Peyer's patch (tissue), 4 donors: ENCODE data around the gene KIFC3. TPM values are rescaled to one million over a fixed set of nuclear protein-coding genes. Genes with fewer than 3 reads are reported as not detected.
A peak's percentile ranks its signal among the peaks of the same experiment; 100 is the strongest.

Experiments
- DNase-seq, 3 donors: peaks; one replicate each; pipeline ENCODE4 v3.0.0-alpha.2; 2017 to 2019
- H3K27ac ChIP-seq, 4 donors: fragments of 200-600 bp; sonication (generic); one replicate each; pipeline ENCODE4 v1.5.1; 2016 to 2019
- H3K27me3 ChIP-seq, 2 donors: fragments of 200-600 bp; sonication (generic); one replicate each; pipeline ENCODE4 v1.5.1; 2019
- H3K36me3 ChIP-seq, 3 donors: fragments of 200-600 bp; sonication (generic); one replicate each; pipeline ENCODE4 v1.5.1; 2016 to 2019
- H3K4me1 ChIP-seq, 4 donors: fragments of 200-600 bp; sonication (generic); one replicate each; pipeline ENCODE4 v1.5.1; 2016 to 2019
- H3K4me3 ChIP-seq, 4 donors: fragments of 200-600 bp; sonication (generic); 1 replicate in 3 of 4; 2 replicates in 1 of 4; pipeline ENCODE4 v1.5.1; 2016 to 2019; ENCODE audit warnings: mild to moderate bottlenecking in 1 of 4
- H3K9me3 ChIP-seq, 4 donors: fragments of 200-600 bp; sonication (generic); one replicate each; pipeline ENCODE4 v1.5.1; 2016 to 2019; ENCODE audit warnings: mild to moderate bottlenecking in 1 of 4
- CTCF ChIP-seq, 6 experiments: fragments of 450-650 bp in 4 of 6; fragments of 200-600 bp in 2 of 6; sonication (generic) in 1 of 6; IDR thresholded peaks; one replicate each; pipeline ENCODE4 v1.5.1; 2017 to 2019; ENCODE audit warnings: antibody characterized with exemption in 6 of 6, mild to moderate bottlenecking in 3 of 6, moderate library complexity in 1 of 6
- POLR2A ChIP-seq, 2 donors: fragments of 450-650 bp; IDR thresholded peaks; one replicate each; pipeline ENCODE4 v1.5.1; 2017; ENCODE audit warnings: antibody characterized with exemption in 2 of 2, mild to moderate bottlenecking in 2 of 2, moderate library complexity in 2 of 2
- total RNA-seq, 4 donors: library from RNA; depleted of rRNA; stranded (reverse); fragments of >200 nt; gene quantifications; one replicate each; pipeline ENCODE4 v1.1.0, GENCODE V29; 2016

The KIFC3 gene
- total RNA-seq, 4 donors from 2014 or later, result 29.7 to 530 (median 272) TPM

GRCh38 chr16:57834936-57835335 is 32.6 kb upstream of the KIFC3 start:
- TF ChIP-seq CTCF (IDR thresholded peaks at IDR 0.05), result no peak
- no peak for TF ChIP-seq POLR2A (IDR thresholded peaks at IDR 0.05)
- DNase-seq, result no peak
- no peaks in the 10 kb centered on the region for H3K27me3 ChIP-seq
- H3K27ac ChIP-seq, result no peak overlapping the region
- H3K4me3 ChIP-seq, result no peak overlapping the region
- no peaks in the 10 kb centered on the region for H3K36me3 ChIP-seq
- H3K9me3 ChIP-seq, result no peaks in the 10 kb centered on the region
- H3K4me1 ChIP-seq, result no peaks in the 10 kb centered on the region

GRCh38 chr16:57830890-57831484 is 28.7 kb upstream of the KIFC3 start:
- TF ChIP-seq CTCF (IDR thresholded peaks at IDR 0.05), result no peak
- no peak for TF ChIP-seq POLR2A (IDR thresholded peaks at IDR 0.05)
- peak in 1 of 3 donors; percentile 71 for DNase-seq
- no peaks in the 10 kb centered on the region for H3K27me3 ChIP-seq
- H3K4me3 ChIP-seq, result no peak overlapping the region
- peaks cover 0 to 3% (median 0%) of the 10 kb centered on the region in 4 donors for H3K4me1 ChIP-seq
- H3K9me3 ChIP-seq, result no peaks in the 10 kb centered on the region
- no peaks in the 10 kb centered on the region for H3K36me3 ChIP-seq
- H3K27ac ChIP-seq, result peak overlapping the region in 1 of 4 donors; percentile 51

- H3K27ac ChIP-seq, result no peak overlapping the region
- no peaks in the 10 kb centered on the region for H3K9me3 ChIP-seq
- no peaks in the 10 kb centered on the region for H3K36me3 ChIP-seq
- TF ChIP-seq CTCF (IDR thresholded peaks at IDR 0.05) (no peak), POLR2A (IDR thresholded peaks at IDR 0.05) (no peak)
- peaks cover 0 to 3% (median 0%) of the 10 kb centered on the region in 4 donors for H3K4me1 ChIP-seq
- no peak overlapping the region for H3K4me3 ChIP-seq
- no peaks in the 10 kb centered on the region for H3K27me3 ChIP-seq
- DNase-seq, result no peak
Observed at GRCh38 chr16:57829969-57830360, 27.7 kb upstream of the KIFC3 start.

- no peaks in the 10 kb centered on the region for H3K27me3 ChIP-seq
- no peak for DNase-seq
- H3K4me1 ChIP-seq, result peaks cover 0 to 3% (median 0%) of the 10 kb centered on the region in 4 donors
- no peaks in the 10 kb centered on the region for H3K36me3 ChIP-seq
- no peaks in the 10 kb centered on the region for H3K9me3 ChIP-seq
- peak in 1 of 6 experiments; percentile 5 for TF ChIP-seq CTCF (IDR thresholded peaks at IDR 0.05)
- TF ChIP-seq POLR2A (IDR thresholded peaks at IDR 0.05), result no peak
- peak overlapping the region in 2 of 4 donors; percentile 61 to 72 for H3K27ac ChIP-seq
- no peak overlapping the region for H3K4me3 ChIP-seq
Observed at GRCh38 chr16:57828272-57829161, 26.2 kb upstream of the KIFC3 start.

GRCh38 chr16:57826706-57827625 is 24.7 kb upstream of the KIFC3 start:
- Histone ChIP-seq H3K9me3 (no peaks in the 10 kb centered on the region), H3K4me1 (peaks cover 0 to 6% (median 2%) of the 10 kb centered on the region in 4 donors), H3K36me3 (no peaks in the 10 kb centered on the region), H3K4me3 (no peak overlapping the region), H3K27me3 (no peaks in the 10 kb centered on the region), H3K27ac (peak overlapping the region in 2 of 4 donors; percentile 61 to 72)
- DNase-seq, result peak in 2 of 3 donors; percentile 71 to 76
- TF ChIP-seq CTCF (IDR thresholded peaks at IDR 0.05) (no peak), POLR2A (IDR thresholded peaks at IDR 0.05) (no peak)
